CD4-positive, alpha-beta T cell treated with Interleukin-21 for 1 hour (primary cell): ENCODE results near the gene RAPGEF5.

Experiments used
- DNase-seq: peaks from one replicate; pipeline ENCODE4 v3.0.0-alpha.2; 2020

RAPGEF5 gene

DNA sequence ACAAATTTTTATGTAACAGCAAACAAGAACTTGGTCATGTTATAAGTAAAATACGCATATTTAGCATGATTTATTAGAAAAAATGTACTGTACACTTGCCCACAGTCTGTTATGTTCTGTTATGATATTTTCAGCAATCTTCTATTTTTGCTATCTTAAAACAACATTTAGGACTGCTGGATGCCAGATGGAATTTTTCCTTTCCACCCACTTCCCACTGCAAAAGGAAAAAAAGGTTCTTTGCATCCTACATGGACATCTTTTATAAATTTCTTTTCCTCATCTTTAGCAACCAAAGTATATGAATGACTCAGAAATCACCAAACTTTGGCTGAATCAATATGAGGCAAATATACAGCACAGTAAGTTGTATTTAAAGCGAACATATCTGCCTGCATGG is 146.0 kb downstream of the RAPGEF5 start:
- DNase-seq: no peak

DNA sequence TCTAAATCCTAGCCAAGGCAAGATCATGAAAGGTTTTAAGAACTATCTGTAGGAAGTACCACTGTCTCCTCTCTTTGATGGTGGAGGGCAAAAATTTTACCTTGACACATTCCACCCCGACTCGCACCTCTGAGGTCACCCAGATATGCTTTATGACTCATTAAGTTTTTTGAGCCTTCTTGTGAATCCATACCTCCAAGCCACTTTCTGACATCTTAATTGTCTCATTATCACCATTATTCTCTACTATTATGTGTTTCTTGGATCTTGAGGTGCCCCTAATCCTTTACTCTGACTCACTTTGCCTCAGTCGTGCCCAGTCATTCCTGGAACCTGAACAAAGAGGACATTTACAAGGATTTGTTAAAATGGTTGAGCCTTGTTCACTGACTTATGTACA is 146.6 kb downstream of the RAPGEF5 start:
- no peak for DNase-seq

DNA sequence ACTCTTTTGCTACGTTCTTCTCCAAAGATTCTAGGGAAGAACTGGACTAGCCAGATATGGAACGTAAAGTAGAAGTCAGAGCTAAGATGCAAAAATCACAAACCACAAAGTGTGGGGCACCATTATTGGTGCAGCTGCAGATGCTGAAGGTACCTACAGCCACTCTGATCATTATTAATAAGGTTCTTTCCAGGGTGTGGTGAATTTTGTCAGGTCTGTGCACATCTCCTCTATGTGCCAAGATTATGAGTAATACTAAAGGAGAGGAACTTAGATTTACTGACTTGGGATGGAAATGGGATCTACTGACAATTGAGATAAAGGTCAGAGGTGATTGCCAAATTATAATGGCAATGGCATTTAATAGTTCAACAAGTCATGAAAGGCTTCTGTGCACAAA is 148.2 kb downstream of the RAPGEF5 start:
- DNase-seq: no peak

DNA sequence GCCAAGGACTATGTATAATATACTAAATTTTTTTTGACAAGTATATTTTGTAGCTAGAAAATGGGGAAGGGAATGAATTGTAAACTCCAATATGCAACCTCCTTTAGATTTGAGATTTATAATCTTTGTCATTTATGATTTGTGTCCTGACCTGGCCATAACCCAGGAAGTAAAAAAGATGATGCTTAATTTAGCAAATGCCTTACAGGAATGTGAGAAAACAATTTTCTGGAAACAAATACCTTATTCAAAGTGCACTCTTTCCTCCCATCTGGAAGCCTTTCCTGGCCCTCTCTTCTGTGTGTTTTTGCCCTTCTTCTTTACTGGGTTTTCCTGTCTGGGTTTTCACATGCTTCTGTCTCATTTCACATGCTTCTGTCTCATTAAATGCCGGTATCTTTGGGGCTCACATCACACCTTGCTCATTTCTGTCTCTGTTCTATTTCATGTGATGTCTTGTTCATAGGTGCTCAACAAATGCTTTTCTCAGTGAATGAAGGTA is 149.2 kb downstream of the RAPGEF5 start:
- no peak for DNase-seq

DNA sequence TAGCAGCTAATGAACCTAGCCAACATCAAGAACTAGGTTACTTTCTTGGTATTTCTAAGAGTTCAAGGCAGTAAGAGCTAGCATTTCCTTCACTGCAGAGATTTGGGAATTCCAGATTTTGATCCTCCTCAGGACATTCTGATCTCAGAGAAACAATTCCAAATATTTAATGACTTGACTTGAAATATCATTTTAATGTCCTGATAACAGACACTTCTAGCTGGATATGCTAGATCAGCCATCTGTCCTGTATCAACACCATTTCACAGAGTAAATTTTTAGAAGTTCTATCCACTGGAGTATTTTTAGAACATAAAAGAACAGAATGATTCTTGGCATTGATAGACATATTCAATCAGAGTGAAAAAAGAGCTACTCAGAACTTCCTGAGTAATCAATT is 151.3 kb downstream of the RAPGEF5 start:
- DNase-seq: no peak

DNA sequence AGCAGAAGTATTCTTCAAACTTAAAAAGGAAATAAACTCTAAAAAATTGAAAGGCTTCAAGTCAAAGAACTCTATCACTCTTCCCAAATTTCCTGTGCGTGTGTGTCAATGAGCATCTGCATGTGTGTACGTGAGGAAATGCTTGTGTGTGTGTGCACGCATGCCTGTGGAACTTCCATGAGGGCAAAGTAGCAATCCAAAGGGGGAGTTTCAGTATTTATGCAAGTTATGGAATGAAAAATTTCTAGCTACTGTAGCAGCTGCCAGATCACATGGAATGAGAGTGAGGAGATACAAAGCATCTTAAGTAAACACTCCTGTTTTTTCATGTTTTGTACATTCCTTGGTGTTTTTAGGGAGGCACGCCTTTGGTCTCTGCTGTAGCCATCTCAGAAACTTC is 152.6 kb downstream of the RAPGEF5 start:
- DNase-seq: no peak

DNA sequence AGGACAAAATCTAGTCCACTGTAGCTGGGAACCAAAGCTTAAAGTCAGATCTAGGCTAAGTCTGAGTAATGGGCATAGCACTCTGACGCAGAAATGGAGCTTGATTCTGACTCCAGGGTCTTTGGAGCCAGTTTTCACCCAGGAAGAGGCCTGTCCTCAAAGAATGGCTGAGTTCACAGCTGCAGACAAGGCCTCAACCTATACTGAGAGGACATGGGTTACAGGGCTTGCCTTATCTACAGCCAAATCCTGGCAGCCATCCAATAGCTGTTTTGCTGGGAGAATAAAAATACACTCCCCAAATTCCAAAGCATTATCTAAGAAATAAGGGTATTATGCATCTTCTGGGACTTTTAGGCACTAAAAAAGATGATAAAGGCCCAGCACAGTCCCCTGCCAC is 154.8 kb downstream of the RAPGEF5 start:
- DNase-seq: no peak

DNA sequence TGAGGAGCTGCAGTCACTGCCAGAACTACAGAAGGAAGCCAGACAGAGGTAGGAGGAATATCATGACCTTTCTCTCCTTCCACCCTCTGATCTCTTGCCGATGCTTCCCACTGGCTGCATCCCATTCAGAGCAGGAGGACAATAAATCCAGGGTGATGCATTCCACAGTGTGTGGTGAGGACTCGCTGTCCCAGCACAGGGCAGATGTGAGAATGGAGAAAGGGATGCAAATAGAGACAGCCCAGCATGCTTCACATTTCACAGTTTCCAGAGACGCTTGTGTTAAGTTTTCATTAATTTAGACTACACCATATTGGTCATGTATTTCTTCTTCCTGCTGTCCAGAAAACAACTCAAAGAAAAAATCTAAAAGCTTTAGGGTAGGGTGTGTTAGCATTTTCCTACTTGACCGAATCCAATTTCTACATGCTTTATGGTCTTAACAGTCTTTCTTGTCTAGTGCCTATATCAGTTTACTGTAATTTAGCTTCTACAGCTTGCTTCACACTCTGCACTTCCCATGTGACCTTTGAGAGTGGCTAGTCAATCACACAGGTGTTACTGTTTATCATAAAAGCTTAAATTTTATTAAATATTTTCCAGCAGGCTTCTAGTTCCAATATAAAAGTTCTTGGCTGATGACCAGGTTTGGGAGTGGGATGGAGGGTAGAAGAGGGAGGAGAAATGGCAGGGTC is 155.6 kb downstream of the RAPGEF5 start:
- DNase-seq: no peak

DNA sequence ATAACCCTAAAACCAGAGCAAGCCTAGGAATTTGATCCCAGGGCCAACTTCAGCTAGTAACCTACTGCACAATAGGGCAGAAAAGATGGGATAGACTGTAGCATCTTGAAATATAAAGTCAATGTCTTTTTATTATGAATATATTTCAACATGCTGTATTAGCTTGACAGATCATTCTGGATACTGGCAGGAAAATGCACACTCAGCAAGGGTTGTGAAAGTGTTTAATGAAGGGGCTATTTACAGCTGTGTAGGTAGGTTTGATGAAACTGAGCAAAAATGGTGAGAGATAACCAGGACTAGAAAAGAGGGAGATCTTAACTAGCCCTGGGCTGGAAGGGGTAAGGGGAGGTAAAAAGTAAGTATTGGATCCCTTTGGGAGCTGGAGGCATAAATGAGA is 156.2 kb downstream of the RAPGEF5 start:
- no peak for DNase-seq

DNA sequence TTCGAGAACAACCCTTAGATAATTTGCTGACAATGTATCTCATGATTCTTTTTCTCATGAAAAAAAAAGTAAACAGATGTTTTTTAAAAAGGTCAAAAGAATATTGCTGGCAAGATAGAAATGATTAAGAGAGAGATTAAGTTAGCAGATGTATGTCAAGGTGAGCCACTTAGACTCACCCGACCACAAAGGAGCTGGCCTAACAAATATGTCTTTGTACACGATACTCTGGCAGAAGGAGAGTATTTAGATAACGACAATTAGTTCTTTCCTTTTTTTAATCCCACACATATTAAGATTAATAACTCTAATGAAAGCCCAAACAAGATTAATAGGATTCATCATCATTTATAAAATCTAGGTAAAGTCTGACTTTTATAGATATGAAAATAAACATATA is 156.7 kb downstream of the RAPGEF5 start:
- no peak for DNase-seq

DNA sequence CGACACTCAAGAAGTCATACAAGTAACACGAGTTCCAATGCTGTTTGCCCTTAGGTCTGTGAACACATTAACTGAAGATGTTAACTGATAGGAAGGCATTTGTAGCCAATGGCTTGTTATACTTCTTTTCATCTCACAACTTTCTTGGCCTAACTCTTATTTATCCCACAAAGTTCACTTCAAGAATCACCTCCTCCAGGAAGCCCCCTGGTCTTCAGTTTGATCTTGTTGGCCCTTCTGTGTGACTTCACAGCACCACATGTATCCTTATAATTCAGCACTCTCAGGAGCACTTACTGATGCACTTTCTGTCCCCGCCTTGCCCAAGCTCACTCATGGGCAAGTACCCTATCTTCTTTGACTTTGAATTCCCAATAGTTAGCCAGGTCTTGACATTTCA is 159.6 kb downstream of the RAPGEF5 start:
- no peak for DNase-seq

DNA sequence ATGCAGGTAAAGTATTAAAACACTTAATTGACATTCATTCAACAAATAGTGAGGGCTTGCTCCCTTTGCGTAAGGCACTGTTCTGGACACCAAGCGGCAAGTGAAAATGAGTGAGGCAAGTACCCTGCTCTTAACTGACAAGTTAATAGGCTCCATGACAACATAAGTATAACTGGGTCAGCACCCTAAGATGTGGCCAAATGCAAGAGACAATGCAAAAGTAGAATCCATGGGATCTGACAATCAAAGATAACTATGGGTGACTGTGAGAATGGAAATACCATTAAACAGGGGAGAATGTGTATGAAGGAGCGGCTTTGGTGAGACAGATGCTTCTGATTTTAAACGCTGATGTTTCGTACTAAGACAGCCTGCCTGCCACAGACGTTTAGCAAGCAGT is 160.5 kb downstream of the RAPGEF5 start:
- DNase-seq: no peak

DNA sequence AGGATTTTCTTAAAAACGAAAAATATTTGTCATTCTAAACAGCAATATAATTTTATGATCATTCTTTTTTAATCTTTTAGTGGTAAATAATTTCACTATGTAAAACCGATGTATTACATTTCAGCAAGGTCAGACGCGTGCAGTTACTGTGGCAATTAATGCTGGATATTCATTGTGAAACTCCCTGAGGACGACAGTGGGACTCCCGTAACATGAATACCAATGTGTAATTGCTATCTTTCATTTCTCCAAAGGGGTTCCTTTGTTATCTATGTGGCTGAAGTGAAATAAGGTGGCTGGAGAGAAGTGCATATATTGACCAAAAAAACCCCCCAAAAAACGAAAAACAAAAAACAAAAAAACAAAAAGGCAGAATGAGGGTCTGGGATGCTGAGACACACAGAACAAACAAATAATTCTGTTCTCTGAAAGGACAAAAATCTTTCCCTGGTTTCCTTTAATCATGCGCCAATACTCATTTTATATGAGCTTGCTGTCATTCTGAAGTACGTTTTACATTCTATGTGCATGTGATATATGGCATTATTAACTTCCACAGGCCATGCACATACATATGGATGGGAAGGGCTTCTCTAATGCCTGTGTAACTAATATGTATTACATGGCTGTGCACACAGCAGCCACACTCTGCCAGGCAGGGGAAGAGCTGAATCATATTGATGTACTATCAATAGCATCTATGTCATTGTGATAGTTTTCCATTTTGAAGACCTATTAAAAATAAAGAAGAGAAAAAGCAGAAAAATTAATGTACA is 161.4 kb downstream of the RAPGEF5 start:
- DNase-seq: no peak

DNA sequence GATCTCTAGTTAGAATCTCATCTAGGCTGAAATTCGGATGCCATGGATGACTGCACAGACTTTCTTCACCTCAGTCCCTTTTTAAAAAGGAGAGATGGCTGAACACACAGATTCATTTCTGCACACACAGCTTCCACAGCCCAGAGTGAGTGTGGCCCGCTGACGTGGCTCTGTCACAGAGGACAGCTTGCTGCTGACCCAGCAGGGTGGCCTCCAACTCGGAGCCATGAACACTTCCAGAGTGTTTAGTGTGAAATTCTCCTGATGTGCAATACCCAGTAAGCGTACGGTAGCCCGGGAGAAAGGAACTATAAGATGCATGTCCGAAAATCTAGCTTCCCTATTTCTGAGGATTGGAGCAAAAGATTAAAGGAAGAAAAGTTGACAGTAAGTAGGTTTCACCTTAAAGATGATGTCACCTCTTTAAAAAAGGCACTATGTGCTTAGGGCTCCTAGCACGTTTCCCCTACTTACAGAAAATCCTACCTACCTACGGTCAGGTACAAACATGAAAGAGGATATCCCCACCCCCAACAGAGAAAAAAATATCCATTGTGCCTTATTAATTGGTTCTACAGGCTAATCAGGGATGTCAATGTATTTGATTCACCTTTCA is 162.2 kb downstream of the RAPGEF5 start:
- DNase-seq: no peak

DNA sequence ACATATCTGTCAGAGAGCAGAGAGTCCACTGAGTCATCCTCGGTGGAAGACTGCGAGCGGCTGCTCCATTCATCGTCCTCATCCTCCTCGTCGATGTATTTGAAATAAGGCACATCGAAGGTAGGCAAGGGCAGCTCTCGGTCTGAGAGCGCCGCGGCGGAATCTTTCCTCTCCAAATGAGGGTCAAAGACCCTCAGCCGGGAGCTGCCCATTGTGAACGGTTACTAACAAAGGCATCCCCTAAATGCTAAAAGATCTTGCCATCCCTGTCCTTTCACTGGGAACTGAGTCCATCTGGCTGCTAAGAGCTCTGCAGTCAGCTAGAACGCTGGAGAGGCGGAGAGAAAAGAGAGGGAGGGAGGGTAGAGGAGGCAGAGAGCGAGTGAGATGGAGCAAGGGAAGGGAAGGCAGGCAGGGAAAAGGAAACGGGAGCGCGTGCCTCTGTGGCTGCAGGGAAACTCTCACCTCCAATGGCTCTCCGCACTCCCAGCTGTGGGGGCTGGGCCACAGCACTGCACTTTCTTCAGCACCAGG is 163.4 kb downstream of the RAPGEF5 start:
- DNase-seq: no peak

DNA sequence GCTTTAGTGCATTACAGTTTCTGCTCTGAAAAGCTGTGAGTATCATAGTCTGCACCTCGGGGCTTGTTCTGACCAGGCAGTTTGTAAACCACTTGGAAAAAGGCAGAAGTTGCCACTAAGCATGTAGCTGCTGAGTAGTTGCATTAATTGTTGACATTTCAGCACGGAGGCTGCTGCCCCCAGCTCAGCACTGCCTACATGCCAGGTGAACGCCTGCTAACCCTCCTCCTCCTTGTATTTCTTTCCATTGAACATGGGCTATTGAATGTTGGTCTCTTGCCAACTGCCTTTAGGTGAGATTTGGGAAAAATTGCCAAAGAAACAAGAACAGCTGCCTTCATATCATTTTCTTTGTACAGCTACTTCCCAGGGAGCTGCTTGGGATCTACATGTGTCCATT is 164.2 kb downstream of the RAPGEF5 start:
- no peak for DNase-seq

DNA sequence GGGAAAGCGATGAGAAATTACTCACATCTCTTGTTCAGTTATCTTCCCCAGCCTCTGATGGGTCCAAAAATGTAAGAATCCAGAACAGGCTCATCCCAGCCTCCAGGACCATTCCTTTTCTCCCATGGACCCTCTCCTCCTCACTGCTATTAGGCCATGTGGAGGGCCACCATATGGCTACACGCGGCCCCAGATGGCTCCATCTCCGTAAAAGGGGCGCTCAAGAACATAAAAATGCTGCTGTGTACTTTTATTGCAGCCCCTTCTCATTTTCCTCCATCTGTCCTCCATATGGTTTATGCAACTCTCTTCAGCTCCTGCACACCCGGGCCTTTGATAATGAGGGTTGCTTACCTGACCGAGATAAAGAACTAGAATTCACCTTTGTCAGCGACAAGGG is 166.2 kb downstream of the RAPGEF5 start:
- no peak for DNase-seq

DNA sequence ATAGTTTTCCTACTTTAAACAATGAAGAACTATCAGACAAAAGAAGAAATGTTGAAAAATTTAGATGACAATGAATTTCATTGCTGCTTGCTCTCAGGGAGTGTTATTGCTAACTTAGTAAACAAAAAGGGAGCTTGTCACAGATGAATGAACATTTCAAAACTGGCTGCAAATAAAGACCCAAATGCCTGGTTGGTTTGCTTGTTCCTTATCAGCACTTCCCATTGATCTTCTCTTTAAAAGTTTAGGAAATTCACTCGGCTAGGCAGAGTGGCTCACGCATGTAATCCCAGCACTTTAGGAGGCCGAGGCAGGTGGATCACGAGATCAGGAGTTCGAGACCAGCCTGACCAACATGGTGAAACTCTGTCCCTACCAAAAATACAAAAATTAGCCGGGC is 167.2 kb downstream of the RAPGEF5 start:
- no peak for DNase-seq

DNA sequence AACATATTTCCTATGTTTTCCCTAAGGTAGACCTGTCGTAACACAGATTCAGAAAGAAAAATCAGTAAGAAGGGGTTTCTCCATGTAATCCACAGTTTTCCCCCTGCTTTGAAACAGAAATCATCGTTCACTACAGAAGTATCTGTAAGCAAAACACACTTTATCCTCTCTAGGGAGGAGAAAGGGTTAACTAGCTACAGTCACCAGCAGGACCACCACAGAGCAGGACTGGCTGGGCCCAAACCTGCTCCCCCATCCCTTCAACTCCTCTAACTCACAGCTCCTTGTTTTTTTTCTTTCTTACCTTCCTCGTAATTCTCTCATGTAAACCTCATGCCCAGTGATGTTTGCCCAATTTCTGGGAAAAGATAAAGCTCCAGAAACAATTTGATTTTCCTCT is 167.7 kb downstream of the RAPGEF5 start:
- no peak for DNase-seq

DNA sequence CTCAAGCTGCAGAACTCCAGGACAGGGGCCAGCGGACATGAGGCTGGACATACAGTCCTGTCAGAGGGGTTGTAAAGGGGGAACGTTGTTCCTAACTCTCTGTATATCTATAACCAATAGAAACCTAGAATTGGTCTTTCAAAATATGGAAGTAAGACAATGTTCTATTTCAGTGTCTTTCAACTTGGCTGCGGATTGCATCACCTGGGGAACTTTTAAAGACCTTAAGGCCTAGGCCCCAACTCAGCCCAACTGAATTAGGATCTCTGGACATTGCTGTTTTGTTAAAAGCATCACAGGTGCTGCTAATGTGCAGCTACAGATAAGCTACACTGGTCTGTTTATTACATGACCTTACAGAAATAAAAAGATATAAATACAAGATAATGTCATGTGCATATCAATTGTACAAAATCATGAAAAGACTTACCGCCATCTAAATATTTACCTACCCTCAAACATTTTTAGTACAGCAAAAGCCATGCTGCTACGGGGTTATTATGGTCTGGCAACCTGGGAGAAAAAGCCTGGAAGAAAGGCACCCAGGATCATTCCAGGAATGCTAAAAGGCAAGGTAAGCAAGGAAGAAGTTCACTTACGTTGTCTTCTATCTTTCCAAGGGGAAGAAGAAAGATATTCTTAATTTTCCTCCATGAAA is 169.1 kb downstream of the RAPGEF5 start:
- no peak for DNase-seq

DNA sequence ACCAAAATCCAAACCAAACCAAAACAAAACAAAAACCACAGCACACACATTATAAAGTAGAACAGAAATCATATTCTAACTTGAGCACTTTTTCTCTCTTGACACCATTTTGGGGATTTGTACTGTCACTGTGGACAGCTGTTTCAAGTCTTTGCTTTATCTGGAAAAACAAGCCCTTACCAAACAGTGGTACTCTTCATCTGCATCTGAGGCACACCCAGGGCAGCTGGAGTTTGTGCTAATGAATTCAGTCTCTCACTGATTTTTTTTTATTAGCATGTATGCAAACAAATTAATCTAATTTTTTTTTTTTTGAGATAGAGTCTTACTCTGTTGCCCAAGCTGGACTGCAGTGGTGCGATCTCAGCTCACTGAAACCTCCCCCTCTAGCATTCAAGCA is 171.4 kb downstream of the RAPGEF5 start:
- DNase-seq: no peak

DNA sequence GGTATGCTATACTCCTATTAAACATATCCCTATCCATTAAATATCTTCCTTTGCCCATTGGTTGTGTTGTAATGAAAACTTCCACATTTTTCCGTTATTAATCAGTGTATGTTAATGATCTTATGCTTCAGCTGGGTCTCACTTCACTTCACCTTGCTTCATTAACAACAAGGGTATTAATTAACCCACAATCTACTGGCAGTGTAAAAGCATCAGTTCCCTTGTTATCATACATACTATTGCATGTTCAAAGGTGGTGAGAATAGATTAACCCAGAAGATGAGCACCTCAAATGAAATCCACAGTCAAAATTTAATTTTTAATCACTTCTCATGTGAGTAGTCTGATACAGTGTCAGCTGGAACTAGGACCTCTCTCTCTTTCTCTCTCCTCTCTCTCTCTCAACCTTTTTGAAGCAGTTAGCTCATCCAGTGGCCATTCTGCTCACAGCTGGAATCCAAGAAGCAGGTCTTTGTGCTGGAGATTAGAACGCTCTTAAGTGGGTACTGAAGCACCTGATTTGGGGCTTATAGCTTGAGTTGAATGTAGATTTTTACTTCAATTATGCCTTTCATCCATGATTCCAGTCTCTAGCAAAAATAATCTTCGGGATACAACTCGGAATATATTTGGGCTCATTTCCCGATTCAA is 172.3 kb downstream of the RAPGEF5 start:
- DNase-seq: no peak
